Measurements from ENCODE around the gene RTRAF. TPM values are rescaled to one million over a fixed set of nuclear protein-coding genes. Genes with fewer than 3 reads are reported as not detected.

Gene RTRAF
- total RNA-seq, 1 experiment from 2014 or later: 282 TPM

DNA sequence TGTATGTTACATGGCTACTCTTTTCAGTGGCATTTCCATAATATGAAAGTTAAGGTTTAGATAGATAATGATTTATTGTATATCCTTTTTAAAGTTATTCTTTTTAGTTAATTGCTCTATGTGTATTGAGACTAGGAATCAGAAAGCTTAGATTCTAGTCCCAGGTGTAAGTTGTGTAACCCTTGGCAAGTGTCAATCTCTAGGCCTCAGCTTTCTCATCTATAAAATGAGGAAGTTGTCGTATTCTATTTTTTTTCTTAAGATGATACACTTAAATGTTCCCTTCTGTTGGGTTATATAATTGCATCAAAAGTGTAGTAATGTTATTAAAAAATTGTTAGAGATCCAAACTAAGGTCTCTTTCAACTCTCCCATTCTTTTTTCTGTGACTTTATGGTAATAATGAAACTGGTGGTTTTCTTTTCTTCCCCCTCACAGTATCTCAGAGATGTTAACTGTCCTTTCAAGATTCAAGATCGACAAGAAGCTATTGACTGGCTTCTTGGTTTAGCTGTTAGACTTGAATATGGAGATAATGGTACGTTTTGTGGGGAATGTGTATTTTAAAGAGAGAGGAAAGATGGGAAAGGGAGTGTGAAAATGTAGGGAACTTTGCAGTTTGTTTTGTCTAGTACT, 4.1 kb downstream of the RTRAF start:
- ChIA-PET POLR2A (no interaction called here), CTCF (no interaction called here)
- Mint-ChIP-seq H3K4me1 (peaks cover 8% of the 10 kb centered on the region), H3K4me3 (no peak overlapping the region), H3K9me3 (no peaks in the 10 kb centered on the region), H3K27me3 (ENCODE audit: low read depth) (no peaks in the 10 kb centered on the region), H3K36me3 (peaks cover 42% of the 10 kb centered on the region), H3K27ac (no peak overlapping the region)
- TF ChIP-seq ZNF281 (CRISPR knock-in tag; IDR thresholded peaks at IDR 0.05) (no peak), E2F1 (CRISPR knock-in tag; IDR thresholded peaks at IDR 0.05) (no peak), ESRRA (CRISPR knock-in tag; IDR thresholded peaks at IDR 0.05; ENCODE audit: borderline replicate concordance) (no peak), STAT6 (CRISPR knock-in tag; conservative IDR thresholded peaks at IDR 0.05; ENCODE audit: low read depth) (no peak), CTCF (IDR thresholded peaks at IDR 0.05) (no peak), ZNF121 (CRISPR knock-in tag; IDR thresholded peaks at IDR 0.05) (no peak), ZNF317 (CRISPR knock-in tag; IDR thresholded peaks at IDR 0.05; ENCODE audit: borderline replicate concordance, low read depth) (no peak), HMGA2 (CRISPR knock-in tag; IDR thresholded peaks at IDR 0.05) (no peak)
- TF ChIP-seq, protein P1, sequence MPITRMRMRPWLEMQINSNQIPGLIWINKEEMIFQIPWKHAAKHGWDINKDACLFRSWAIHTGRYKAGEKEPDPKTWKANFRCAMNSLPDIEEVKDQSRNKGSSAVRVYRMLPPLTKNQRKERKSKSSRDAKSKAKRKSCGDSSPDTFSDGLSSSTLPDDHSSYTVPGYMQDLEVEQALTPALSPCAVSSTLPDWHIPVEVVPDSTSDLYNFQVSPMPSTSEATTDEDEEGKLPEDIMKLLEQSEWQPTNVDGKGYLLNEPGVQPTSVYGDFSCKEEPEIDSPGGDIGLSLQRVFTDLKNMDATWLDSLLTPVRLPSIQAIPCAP (CRISPR knock-in tag; IDR thresholded peaks at IDR 0.05): no peak
- DNase-seq (ENCODE audit: low spot score) (no peak), ATAC-seq (no peak)

- POLR2A ChIA-PET: interaction anchor here (0.7 kb wide), 1 partner anchor 76 kb away, joined by 5 read pairs; no protein-coding TSS in a partner anchor
Measured at GRCh38 chr14:51996148-51996746, 6.9 kb downstream of the RTRAF start.

More at GRCh38 chr14:51996148-51996746, 6.9 kb downstream of the RTRAF start:
- no peak overlapping the region for H3K27ac Mint-ChIP-seq
- H3K27me3 Mint-ChIP-seq (ENCODE audit: low read depth): no peaks in the 10 kb centered on the region
- H3K9me3 Mint-ChIP-seq: no peaks in the 10 kb centered on the region
- TF ChIP-seq CTCF (IDR thresholded peaks at IDR 0.05): peak; percentile 27; the same call in 1 of the 2 replicates
- TF ChIP-seq SMAD3 (CRISPR knock-in tag; IDR thresholded peaks at IDR 0.05; ENCODE audit: borderline replicate concordance): no peak
- no peak for DNase-seq (ENCODE audit: low spot score)
- no peak overlapping the region for H3K4me3 Mint-ChIP-seq
- CTCF ChIA-PET: interaction anchor here (0.6 to 1.2 kb wide), 5 partner anchors 19 to 346 kb away, joined by 3 to 4 read pairs (median 3); partner anchors contain the start of gene NID2
- no peaks in the 10 kb centered on the region for H3K4me1 Mint-ChIP-seq
- ATAC-seq: no peak
- peaks cover 60% of the 10 kb centered on the region for H3K36me3 Mint-ChIP-seq

All from WTC11 (cell line).